HG03060 (cell line): Measurements from ENCODE around the gene ZNF555.
"Not testable (repeated sequence)": the region's sequence is repeated elsewhere in the genome, so short reads cannot be mapped to it uniquely, and the experiment has no call there.

Experiments used
- ATAC-seq: cut with Tn5 transposase; IDR thresholded peaks from one replicate; pipeline ENCODE4 v1.9.1; 2021; ENCODE audit warnings: low read depth, moderate number of reproducible peaks; ENCODE audit not compliant: unreplicated experiment

ZNF555 gene

DNA sequence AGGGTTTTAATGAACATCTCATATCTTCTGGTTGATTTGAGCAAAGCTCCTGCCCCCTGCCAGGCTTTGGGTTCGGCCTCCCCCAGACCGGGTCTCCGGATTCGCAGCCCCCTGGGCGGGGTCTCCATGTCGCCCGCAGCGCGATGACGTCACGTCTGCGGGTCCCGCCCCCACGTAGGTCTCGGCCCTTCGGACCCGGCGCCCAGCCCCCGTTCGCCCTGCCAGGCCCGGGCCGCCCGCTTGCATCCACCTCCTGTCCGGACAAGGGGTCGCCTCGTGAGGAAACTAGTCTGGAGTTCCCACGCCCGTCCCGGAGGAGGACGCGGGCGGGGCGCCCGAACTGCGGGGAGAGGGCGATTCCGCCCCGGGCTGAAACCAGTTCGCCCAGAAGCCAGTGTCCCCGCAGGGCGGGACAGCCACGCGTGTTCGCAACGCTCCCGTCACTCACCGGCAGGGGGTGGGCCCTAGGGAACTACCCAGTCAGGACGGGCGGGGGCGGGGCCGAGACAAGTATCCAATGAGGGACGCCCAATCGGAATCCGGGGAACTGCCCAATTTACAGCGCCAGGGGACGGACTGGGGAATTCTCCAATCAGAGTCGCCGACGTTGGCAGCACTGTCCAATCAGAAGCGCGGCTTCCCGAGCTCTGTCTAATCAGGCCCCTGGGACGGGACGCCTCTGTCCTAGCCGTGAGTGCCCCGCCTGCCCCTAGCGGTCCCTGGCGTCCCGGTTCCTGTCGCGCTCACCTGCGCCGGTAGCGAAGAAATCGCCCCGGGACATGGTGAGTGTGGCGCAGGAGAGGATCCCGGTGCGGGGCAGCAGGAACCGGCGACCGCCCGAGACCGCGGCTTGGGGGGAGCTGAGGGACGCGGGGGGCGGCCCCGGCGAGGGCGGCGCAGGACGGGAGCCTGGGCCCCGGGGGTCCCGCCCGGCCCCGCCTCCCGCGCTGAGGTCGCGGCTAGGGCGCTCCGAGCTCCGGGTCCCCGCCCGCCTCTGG, at the start of gene ZNF555:
Gene ZNF555, plus strand, starts transcription at position 682 of the 998 bp plus-strand sequence. Its CDS starts 98 bp downstream, at position 780.
- peak; percentile 67 for ATAC-seq

- ATAC-seq: no peak
These were observed 49.4 kb upstream of the ZNF555 start for GRCh38 chr19:2791876-2792275.

GRCh38 chr19:2792666-2793065, 48.6 kb upstream of the ZNF555 start:
- ATAC-seq: not testable (repeated sequence)

DNA sequence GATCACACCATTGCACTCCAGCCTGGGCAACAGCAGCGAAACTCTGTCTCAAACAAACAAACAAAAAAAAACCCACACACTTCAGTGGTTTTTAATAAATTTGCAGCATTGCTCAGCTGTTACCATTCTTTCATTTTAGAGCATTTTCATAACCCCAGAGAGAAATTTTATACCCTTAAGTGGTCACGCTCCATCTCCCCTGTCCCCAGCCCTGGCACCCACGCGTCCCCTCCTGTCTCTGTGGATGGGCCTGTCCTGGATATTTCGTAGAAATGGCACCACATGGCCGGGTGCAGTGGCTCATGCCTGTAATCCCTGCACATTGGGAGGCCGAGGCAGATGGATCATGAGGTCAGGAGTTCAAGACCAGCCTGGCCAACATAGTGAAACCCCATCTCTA, 48.1 kb upstream of the ZNF555 start:
- no peak for ATAC-seq

DNA sequence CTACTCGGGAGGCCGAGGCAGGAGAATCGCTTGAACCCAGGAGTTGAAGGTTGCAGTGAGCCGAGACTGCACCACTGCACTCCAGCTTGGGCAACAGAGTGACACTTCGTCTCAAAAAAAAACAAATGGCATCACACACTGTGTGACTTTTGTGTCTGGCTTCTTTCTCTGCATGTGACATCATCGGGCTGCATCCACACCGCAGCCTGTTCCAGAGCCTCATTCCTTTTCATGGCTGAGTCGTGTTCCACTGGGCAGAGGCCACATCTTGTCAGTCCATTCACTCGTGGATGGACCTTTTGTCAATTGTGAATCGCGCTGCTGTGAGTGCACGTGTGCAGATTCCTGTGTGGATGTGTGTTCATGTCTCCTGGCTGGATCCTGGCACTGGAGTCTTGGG, 47.7 kb upstream of the ZNF555 start:
- no peak for ATAC-seq

DNA sequence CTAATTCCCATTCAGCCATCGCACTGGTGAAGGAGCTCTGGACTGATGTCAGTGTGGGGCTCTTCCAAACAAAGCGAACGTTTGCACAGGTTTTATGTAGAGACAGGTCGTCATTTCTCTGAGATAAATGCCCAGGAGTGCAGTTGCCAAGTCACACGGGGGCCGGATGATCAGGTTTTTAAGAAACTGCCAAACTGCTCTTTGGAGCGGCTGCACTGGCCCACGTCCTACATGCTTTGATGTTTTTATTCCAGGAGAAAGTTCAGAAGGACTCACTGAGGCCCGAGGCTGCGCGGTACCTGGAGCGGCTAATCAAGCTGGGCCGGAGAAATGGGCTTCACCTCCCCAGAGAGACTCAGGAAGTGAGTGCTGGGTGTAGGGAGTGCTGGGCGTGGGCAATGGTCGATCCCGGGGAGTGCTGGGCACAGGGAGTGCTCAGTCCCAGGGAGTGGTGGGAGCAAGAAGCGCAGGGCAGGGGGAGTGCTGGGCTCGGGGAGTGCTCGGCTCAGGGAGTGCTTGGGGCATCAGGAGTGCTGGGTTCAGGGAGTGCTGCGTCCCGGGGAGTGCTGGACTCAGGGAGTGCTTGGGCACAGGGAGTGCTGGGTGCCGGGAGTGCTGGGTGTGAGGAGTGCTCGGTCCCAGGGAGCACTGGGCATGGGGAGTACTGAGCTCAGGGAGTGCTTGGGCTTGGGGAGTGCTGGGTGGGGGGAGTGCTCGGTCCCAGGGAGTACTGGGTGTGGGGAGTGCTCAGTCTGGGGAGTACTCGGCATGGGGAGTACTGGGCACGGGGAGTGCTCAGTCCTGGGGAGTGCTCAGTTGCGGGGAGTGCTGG, 45.2 kb upstream of the ZNF555 start:
- ATAC-seq: no peak

DNA sequence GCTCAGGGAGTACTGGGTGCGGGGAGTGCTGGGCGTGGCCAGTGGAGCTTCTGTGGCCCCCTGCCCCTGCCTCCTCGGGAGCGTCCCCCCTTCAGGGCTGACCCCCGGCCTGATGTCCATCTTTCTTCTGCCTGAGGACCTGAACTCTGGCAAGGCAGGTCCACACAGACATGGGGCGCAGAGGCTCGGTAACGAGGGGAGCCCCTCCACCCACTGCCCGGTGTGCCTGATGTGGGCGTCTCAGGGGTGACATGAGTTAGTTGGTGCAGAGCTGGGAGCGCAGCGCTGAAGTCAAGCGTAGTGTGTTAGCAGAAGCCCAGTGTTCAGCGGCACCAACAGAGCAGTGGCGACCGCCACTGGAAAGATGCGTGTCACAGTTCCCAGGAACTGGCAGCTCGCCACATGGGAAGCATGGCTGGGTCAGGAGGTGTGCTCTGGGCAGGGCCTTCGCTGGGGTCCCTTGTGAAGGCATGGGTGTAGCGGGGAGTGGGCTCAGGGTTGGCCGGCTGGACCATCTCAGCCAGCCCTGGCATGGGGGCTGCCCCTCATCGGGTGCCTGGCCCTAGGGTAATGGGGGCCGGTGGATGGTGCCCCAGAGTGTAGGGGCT, 44.5 kb upstream of the ZNF555 start:
- no peak for ATAC-seq

GRCh38 chr19:2797280-2797679, 44.0 kb upstream of the ZNF555 start:
- ATAC-seq: no peak

GRCh38 chr19:2798158-2798685, 43.1 kb upstream of the ZNF555 start:
- no peak for ATAC-seq

DNA sequence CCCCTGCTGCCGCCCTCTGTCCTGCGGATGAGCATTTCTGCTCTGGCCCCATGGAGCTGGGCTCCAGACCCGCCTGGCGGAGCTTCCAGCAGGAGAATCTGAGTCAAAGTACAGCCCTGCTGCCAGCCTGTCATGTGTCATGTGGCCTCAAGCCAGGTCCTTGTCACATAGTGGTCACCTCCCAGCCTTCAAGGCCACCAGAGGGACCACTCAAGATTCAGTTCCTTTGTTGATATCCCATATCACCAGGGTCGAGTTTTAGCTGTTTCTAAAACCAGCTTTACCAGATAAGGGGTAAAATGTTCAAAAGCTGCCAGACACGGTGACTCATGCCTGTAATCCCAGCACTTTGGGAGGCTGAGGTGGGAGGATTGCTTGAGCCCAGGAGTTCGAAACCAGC, 42.5 kb upstream of the ZNF555 start:
- ATAC-seq: no peak

DNA sequence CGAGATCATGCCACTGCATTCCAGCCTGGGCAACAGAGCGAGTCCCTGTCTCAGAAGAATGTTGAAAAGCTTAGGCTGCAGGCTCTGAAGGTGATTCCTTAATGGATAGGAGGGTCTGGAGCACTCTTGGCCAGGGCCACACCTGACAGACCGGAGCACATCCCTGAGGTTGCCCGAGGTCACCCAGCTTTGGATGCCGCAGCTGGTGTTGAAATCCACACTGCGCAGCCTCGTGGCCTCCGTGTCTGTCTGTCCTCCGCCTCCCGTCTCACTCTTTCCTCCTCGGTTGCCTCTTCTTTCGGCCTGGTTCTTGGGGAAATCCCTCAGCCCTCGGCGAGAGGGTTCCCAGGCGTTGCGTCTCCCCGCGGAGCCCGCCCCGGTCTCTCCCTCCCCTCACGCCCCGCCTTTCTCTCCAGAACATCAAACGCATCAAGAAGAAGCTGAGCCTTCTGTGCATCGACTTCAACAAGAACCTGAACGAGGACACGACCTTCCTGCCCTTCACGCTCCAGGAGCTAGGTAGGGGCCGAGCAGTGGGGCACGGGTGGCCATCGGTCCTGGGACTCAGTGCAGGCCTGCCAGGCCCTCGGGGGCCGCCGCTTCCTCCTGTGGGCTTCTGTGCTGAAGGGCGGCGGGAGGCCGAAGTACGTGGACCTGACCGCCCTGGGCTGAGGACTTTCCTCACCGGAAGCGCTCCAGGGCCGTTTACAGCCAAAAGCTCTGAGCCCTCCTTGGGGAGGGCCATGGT, 41.8 kb upstream of the ZNF555 start:
- no peak for ATAC-seq

- ATAC-seq: no peak
These were observed 40.8 kb upstream of the ZNF555 start for GRCh38 chr19:2800506-2800905.

DNA sequence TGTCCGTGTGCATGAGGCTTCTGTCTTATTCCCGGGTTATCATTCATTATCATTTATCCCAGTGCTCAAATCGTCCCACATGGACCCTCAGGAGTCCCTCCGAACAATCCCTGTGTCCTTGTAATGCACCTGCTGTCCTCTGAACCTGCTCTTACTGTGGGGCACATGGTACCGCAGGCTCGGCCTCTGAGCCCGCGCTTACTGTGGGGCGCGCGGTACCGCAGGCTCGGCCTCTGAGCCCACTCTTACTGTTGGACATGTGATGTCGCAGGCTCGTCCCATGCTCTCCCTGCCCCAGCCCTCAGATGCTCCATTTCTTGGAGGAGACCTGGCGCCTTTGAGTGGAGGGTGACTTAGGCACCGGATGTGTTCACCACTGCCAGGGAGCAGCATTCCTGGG, 38.4 kb upstream of the ZNF555 start:
- no peak for ATAC-seq

DNA sequence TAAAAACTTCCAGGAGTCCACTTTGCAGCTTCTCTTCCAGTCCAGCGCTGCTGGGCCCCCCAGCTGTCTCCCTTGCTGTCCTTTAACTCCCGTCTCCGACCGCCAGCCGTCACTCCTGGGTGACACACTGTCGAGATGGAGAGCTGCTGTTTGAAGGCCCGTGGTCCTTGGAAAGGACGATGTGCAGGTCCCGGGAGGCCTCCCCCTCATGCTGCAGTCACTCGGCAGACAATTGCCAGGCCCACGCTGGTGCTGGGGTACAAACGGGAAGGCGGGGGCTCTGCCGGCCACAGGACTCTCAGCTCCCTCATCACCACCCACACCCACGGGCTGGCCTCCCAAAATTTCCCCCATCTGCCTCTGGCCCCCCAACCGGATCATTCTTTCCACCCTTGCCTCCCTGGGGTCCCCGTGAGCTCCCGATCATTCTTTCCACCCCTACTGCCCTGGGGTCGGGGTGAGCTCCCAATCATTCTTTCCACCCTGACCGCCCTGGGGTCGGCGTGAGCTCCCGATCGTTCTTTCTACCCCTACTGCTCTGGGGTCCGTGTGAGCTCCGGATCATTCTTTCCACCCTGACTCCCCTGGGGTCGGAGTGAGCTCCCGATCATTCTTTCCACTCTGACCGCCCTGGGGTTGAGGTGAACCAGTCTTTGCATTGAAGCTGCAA, 37.7 kb upstream of the ZNF555 start:
- ATAC-seq: no peak

GRCh38 chr19:2804156-2805004, 36.9 kb upstream of the ZNF555 start:
- no peak for ATAC-seq

GRCh38 chr19:2805261-2805900, 35.9 kb upstream of the ZNF555 start:
- no peak for ATAC-seq

DNA sequence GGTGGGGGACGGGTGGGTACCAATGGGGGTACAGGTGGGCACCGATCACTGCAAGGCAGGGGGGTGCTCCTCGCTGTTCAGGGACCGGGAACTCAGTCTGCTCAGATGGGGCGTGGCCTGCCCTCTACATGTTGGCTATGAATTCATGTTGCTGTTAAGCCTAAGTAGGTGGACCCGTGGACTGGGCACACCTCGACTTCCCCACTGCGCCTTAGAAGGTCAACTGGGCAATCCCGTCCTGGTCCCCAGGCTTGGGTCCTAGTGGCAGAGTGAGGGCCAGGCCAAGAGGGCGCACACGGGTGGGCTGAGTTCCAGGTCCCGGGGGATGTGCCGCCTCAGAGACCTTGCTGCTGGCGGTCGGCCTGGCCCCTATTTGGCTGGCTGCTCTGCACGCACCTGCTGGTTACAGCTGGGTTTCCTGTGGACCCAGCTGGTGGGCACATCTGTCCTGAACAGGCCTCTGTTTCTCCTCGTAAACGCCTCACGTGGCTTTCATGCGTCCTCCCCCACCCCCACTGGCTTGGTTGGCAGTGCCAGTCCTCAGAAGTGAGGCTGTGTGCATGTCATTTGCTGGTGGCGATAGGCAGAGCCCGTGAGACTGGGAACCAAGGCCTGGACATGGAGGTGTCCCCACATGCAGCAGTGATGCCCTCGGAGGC, 35.2 kb upstream of the ZNF555 start:
- ATAC-seq: no peak
